NCI-H2227 (cell line): Measurements from ENCODE around the gene TP53INP2.
"Not testable (repeated sequence)": the region's sequence is repeated elsewhere in the genome, so short reads cannot be mapped to it uniquely, and the experiment has no call there.

Experiments
- DNase-seq: peaks from one replicate; lab custom pipeline; 2025; ENCODE audit not compliant: unreplicated experiment; lab: John Stamatoyannopoulos, UW

Gene TP53INP2

DNA sequence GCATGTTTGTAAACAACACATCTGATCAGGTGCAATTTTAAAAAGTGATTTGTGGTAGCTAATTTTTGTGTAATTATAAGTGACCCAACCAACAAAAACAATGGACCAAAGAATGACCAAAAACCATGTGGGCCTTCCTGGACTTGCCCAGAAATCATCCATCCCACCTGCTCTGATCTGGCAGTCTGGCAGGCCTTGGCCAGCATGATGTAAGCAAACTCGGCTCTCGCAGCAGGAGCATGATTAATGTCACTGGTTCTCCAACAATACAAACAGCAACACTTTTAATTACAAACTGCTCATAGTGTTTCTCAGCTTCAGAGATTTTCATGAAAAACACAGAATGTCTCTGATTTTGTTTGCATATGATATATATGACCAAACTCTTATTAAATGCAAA, 16.1 kb downstream of the TP53INP2 start:
- DNase-seq = no peak

DNA sequence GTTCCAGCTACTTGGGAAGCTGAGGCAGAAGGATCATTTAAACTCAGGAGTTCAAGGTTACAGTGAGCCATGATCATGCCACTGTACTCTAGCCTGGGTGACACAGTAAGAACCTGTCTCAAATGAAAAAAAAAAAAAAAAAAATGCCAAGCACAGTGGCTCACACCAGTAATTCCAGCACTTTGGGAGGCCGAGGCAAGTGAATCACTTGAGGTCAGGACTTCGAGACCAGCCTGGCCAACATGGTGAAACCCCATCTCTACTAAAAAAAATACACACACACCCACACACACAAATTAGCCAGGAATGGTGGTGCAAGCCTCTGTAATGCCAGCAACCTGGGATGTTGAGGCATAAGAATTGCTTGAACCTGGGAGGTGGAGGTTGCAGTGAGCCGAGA, 18.4 kb downstream of the TP53INP2 start:
- DNase-seq = not testable (repeated sequence)

- DNase-seq = no peak
Observed at GRCh38 chr20:34724172-34724571, 20.0 kb downstream of the TP53INP2 start.

DNA sequence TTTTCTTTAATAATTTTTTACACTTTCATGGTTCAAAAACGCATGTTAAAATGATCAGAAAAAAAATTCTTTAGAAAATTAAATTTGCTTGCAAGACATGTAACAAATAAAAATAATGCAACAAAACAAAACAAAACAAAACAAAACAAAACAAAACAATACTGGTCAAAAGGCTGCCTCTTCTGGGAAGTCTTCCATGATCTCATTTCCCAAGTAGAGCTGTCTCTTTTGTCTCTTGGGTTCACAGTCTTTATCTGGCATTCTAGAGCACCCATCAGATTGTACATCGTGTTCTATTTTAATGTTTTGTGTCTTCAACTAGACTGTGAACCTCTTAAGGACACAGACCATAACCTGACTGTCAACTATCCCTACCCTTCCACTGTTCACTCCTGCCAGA, 25.3 kb downstream of the TP53INP2 start:
- no peak for DNase-seq

DNA sequence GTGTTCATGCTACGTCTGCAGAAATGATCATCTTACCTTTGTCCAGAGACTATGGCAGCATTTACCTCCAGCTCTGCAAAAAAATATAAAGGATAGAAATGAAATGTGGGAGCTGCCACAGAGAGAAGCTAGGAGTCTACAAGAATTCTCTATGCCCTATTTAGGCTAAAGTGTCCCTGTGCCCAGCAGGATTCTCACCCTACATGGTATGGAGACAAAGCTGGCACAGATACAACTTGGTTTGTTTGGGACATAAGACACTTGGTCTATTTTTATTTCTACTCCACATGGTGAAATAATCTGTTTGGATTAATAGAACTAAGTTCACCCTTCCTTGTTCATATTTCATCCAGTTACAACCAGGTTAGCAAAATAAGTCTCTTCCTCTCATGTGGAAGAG, 28.4 kb downstream of the TP53INP2 start:
- DNase-seq = no peak

DNA sequence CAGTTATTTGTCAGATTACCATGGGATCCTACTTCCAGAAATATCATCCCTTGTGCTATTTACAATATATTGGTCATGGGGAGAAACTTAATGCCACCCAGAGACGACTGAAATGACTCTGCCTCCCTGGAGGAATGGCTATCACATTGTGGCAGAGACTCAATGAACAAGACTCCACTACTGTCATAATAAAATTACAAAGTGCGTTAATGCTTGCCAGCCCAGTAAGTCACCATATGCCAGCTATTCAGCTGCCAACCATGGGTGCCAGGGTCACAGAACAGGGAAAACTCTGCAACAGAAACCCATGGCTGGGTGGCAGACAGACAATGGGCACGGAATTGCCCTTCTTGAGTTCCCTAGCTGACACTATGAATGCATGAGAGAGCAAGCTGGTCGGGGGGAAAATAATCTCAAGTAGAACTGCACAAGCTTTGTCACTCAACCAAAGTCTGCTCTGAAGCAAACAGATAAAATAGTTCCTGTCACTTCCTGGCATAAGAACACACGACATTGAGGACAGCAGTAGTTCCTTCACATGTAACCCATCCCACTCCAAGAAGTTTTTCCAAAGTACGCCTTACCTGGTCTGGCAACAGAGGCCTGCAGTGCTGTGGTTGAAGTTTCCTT, 32.1 kb downstream of the TP53INP2 start:
- DNase-seq = no peak

DNA sequence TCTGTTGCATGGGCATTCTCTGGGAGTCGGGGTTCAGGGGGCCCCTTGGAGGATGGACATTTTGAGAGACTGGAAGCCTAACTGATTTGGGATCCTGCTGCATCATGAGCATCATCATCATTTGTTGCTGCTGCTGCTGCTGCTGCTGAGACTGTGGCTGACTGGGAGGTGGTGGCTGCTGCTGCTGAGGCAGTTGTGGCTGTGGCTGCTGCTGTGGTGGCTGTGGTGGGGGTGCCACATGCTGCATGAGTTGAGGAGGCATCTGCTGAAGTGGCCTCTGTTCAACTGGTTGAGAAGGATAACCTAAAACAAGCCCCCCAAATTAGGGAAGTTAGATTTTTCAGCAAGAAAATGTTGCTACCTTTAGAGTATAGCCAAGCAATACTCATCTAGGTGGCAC, 38.9 kb downstream of the TP53INP2 start:
- no peak for DNase-seq

DNA sequence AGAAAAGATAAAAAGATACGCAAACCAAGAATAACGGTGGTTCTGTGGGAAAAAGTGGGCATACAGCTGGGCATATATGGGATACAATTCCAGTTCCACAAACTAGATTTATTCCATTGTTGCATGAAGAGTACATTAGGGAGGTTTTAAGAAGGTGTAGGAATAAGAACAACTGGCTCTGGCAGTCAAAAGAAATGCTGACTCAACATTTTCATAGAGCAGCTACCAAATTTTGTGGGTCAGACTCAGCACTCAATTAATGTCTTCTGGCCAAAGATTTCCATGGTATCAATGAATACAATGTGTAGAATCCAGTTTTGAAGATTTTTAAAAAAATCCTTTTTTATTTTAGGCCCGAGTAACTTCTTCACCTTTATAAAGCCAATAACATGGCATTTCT, 40.2 kb downstream of the TP53INP2 start:
- DNase-seq = no peak

DNA sequence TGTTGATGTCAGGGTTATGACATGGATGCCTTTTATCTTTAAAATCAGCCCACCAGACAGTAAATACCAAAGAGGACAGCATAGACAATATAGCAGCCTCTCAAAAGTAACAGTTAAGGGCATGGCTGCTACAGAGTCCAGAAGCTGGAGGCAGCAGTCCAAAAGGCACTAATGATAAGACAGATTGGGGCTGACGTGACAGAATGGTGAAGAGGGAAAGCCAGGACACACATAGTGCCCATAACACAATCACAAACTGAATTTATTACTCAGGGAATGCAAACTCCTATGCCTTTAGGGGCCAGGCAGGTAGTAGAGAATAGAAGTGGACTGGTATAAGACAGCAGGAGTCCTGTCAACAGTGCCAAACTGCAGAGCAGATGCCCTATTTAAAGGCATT, 40.7 kb downstream of the TP53INP2 start:
- no peak for DNase-seq

- DNase-seq = no peak
Observed at GRCh38 chr20:34746674-34747073, 42.5 kb downstream of the TP53INP2 start.

GRCh38 chr20:34747479-34747878, 43.3 kb downstream of the TP53INP2 start:
- DNase-seq = no peak

- DNase-seq = no peak
Observed at GRCh38 chr20:34748709-34749108, 44.6 kb downstream of the TP53INP2 start.

- DNase-seq = no peak
Observed at GRCh38 chr20:34750484-34750883, 46.3 kb downstream of the TP53INP2 start.

GRCh38 chr20:34751453-34751852, 47.3 kb downstream of the TP53INP2 start:
- DNase-seq = no peak

DNA sequence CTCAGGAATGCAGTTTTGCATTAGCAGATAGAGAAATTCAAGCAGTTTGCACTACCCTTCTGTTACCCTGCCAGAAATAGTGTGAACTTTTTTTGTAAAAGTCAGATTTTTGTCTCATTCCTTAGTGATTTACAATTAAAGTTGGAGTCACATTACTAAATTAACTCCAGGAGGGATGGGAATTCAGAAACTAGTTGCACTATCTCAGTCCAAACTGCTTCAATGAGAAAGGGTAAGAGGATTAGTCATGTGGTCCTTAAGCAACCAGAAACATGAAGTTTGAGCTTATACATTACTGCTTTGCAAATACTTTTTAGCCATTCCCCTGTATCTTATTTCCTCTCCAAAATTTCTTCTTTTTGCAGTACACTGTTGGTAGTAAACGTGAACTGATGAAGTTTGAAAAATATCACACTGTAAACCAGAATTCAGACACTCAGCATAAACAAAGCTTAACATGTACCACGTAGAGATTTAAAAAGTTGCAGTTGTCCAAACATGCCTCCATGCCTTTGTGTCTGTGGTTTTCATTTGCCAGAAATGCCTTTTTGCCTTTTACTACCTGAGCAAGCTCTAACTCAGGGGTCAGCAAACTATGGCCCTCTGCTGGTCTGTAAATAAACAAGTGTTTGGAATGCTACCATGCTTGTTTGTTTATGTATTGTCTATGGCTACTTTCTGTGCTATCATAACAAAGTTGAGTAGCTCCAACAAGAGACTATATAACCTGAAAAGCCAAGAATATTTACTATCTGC, 49.7 kb downstream of the TP53INP2 start:
- DNase-seq = no peak

- no peak for DNase-seq
Observed at GRCh38 chr20:34754611-34755010, 50.5 kb downstream of the TP53INP2 start.

GRCh38 chr20:34755367-34755766, 51.2 kb downstream of the TP53INP2 start:
- no peak for DNase-seq

- no peak for DNase-seq
Observed at GRCh38 chr20:34762031-34762555, 57.9 kb downstream of the TP53INP2 start.
